Measurements from ENCODE around the gene OSBPL1A. TPM values are rescaled to one million over a fixed set of nuclear protein-coding genes. Genes with fewer than 3 reads are reported as not detected.
A peak's percentile ranks its signal among the peaks of the same experiment; 100 is the strongest.

OSBPL1A gene
- total and polyA plus RNA-seq, 2 experiments from 2014 or later, result 14.9 to 24.1 TPM

GRCh38 chr18:24395049-24395795, 2.4 kb downstream of the OSBPL1A start:
- H3F3A ChIP-seq (ENCODE audit: insufficient read depth), result peaks cover 21% of the 10 kb centered on the region
- no peak overlapping the region for H3K4me3 ChIP-seq
- 42 to 54% methylated on average over 11 of the region's 11 CpGs for WGBS, 2 experiments (ENCODE audit: low coverage in 1 of 2, low lambda C conversion rate in 2 of 2, missing lambda C conversion rate in 2 of 2)
- peaks cover 3% of the 10 kb centered on the region; the same call in 1 of the 2 replicates for H3K4me1 ChIP-seq (ENCODE audit: insufficient read depth)
- no peak for TF ChIP-seq EZH2 (IDR thresholded peaks at IDR 0.05; ENCODE audit: insufficient read depth, poor library complexity, severe bottlenecking)
- TF ChIP-seq EZH2phosphoT487 (IDR thresholded peaks at IDR 0.05; ENCODE audit: insufficient read depth, low read depth), result no peak
- H3K79me2 ChIP-seq (ENCODE audit: insufficient read depth), result no peaks in the 10 kb centered on the region
- H3K27me3 ChIP-seq (replicated peaks; ENCODE audit: insufficient read depth), result no peaks in the 10 kb centered on the region
- H3K9me2 ChIP-seq (ENCODE audit: insufficient read depth), result no peaks in the 10 kb centered on the region
- no peaks in the 10 kb centered on the region for H3K36me3 ChIP-seq (ENCODE audit: low read depth)
- DNase-seq, result peak; percentile 41
- H3K4me2 ChIP-seq (ENCODE audit: unreplicated experiment), result no peak overlapping the region
- H4K20me1 ChIP-seq (ENCODE audit: insufficient read depth), result no peaks in the 10 kb centered on the region
- H3K9ac ChIP-seq, result no peak overlapping the region
- H3K27ac ChIP-seq, result no peak overlapping the region
- in situ Hi-C loops (cut with MboI), result no loop called here
- H2AFZ ChIP-seq, result 0 out of 2 replicates have a peak overlapping the region, but pooled peaks have one; percentile 6
- H3K9me3 ChIP-seq (ENCODE audit: low read depth), result no peaks in the 10 kb centered on the region

GRCh38 chr18:24388957-24389356, 8.7 kb downstream of the OSBPL1A start:
- no peak overlapping the region for H3K4me3 ChIP-seq
- no peaks in the 10 kb centered on the region for H4K20me1 ChIP-seq (ENCODE audit: insufficient read depth)
- H3K79me2 ChIP-seq (ENCODE audit: insufficient read depth), result no peaks in the 10 kb centered on the region
- H2AFZ ChIP-seq, result no peak overlapping the region
- in situ Hi-C loops (cut with MboI), result no loop called here
- no peak for TF ChIP-seq EZH2 (IDR thresholded peaks at IDR 0.05; ENCODE audit: insufficient read depth, poor library complexity, severe bottlenecking)
- no peak for TF ChIP-seq EZH2phosphoT487 (IDR thresholded peaks at IDR 0.05; ENCODE audit: insufficient read depth, low read depth)
- no peak overlapping the region for H3K27ac ChIP-seq
- no peak overlapping the region for H3K9ac ChIP-seq
- H3K4me2 ChIP-seq (ENCODE audit: unreplicated experiment), result no peak overlapping the region
- DNase-seq, result no peak
- H3K27me3 ChIP-seq (replicated peaks; ENCODE audit: insufficient read depth), result no peaks in the 10 kb centered on the region
- no peaks in the 10 kb centered on the region for H3K9me3 ChIP-seq (ENCODE audit: low read depth)
- no peaks in the 10 kb centered on the region for H3F3A ChIP-seq (ENCODE audit: insufficient read depth)
- WGBS, 2 experiments (ENCODE audit: low coverage in 1 of 2, low lambda C conversion rate in 2 of 2, missing lambda C conversion rate in 2 of 2), result 71 to 79% methylated on average over 3 of the region's 3 CpGs
- H3K36me3 ChIP-seq (ENCODE audit: low read depth), result no peaks in the 10 kb centered on the region
- no peaks in the 10 kb centered on the region for H3K9me2 ChIP-seq (ENCODE audit: insufficient read depth)
- no peaks in the 10 kb centered on the region for H3K4me1 ChIP-seq (ENCODE audit: insufficient read depth)

GRCh38 chr18:24386681-24387080, 10.9 kb downstream of the OSBPL1A start:
- no peaks in the 10 kb centered on the region for H3K36me3 ChIP-seq (ENCODE audit: low read depth)
- no peaks in the 10 kb centered on the region for H3K79me2 ChIP-seq (ENCODE audit: insufficient read depth)
- H3K27ac ChIP-seq, result no peak overlapping the region
- no peak for TF ChIP-seq EZH2 (IDR thresholded peaks at IDR 0.05; ENCODE audit: insufficient read depth, poor library complexity, severe bottlenecking)
- no peak for TF ChIP-seq EZH2phosphoT487 (IDR thresholded peaks at IDR 0.05; ENCODE audit: insufficient read depth, low read depth)
- DNase-seq, result no peak
- H3K27me3 ChIP-seq (replicated peaks; ENCODE audit: insufficient read depth), result no peaks in the 10 kb centered on the region
- no peaks in the 10 kb centered on the region for H4K20me1 ChIP-seq (ENCODE audit: insufficient read depth)
- no peak overlapping the region for H3K4me3 ChIP-seq
- 93 to 96% methylated on average over 6 of the region's 6 CpGs for WGBS, 2 experiments (ENCODE audit: low coverage in 1 of 2, low lambda C conversion rate in 2 of 2, missing lambda C conversion rate in 2 of 2)
- H2AFZ ChIP-seq, result no peak overlapping the region
- H3F3A ChIP-seq (ENCODE audit: insufficient read depth), result no peaks in the 10 kb centered on the region
- H3K4me1 ChIP-seq (ENCODE audit: insufficient read depth), result no peaks in the 10 kb centered on the region
- no peak overlapping the region for H3K4me2 ChIP-seq (ENCODE audit: unreplicated experiment)
- in situ Hi-C loops (cut with MboI), result no loop called here
- no peaks in the 10 kb centered on the region for H3K9me2 ChIP-seq (ENCODE audit: insufficient read depth)
- no peak overlapping the region for H3K9ac ChIP-seq
- H3K9me3 ChIP-seq (ENCODE audit: low read depth), result no peaks in the 10 kb centered on the region

GRCh38 chr18:24381126-24381525, 16.5 kb downstream of the OSBPL1A start:
- Histone ChIP-seq H3K27me3 (replicated peaks; ENCODE audit: insufficient read depth) (no peaks in the 10 kb centered on the region), H3K4me1 (ENCODE audit: insufficient read depth) (no peaks in the 10 kb centered on the region), H3K9ac (no peak overlapping the region), H3F3A (ENCODE audit: insufficient read depth) (no peaks in the 10 kb centered on the region), H4K20me1 (ENCODE audit: insufficient read depth) (no peaks in the 10 kb centered on the region), H3K9me3 (ENCODE audit: low read depth) (no peaks in the 10 kb centered on the region), H3K79me2 (ENCODE audit: insufficient read depth) (no peaks in the 10 kb centered on the region), H3K4me3 (no peak overlapping the region), H3K9me2 (ENCODE audit: insufficient read depth) (no peaks in the 10 kb centered on the region), H3K27ac (no peak overlapping the region), H2AFZ (no peak overlapping the region), H3K36me3 (ENCODE audit: low read depth) (no peaks in the 10 kb centered on the region), H3K4me2 (ENCODE audit: unreplicated experiment) (no peak overlapping the region)
- WGBS, 2 experiments (ENCODE audit: low coverage in 1 of 2, low lambda C conversion rate in 2 of 2, missing lambda C conversion rate in 2 of 2), result 86 to 100% methylated on average over 1 of the region's 1 CpG
- DNase-seq, result no peak
- TF ChIP-seq EZH2phosphoT487 (IDR thresholded peaks at IDR 0.05; ENCODE audit: insufficient read depth, low read depth) (no peak), EZH2 (IDR thresholded peaks at IDR 0.05; ENCODE audit: insufficient read depth, poor library complexity, severe bottlenecking) (no peak)
- in situ Hi-C loops (cut with MboI), result no loop called here

Measured in GM23248 (cell line).